Measurements from ENCODE around the gene FBN2.

Gene FBN2

DNA sequence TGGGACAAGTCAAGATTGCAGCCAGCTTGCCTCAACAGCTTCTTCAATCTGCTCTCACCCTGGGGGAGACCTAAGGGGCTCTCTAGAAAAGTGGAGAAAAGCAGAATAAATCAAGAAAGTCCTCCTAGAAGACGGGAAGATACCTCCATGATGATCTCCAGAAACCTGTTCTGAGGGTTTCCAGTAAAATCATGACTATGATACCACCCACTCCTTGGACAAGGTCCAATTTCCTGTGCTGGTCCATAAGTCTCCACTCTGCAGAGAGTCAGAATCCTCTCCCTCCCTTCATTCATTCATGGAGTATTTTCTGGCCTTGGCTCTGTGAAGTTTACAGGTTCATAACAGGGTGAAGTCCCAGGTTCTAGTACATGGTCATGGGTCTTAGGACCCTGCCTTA is 285.8 kb downstream of the FBN2 start:
- ATAC-seq (no peak), DNase-seq (no peak)

DNA sequence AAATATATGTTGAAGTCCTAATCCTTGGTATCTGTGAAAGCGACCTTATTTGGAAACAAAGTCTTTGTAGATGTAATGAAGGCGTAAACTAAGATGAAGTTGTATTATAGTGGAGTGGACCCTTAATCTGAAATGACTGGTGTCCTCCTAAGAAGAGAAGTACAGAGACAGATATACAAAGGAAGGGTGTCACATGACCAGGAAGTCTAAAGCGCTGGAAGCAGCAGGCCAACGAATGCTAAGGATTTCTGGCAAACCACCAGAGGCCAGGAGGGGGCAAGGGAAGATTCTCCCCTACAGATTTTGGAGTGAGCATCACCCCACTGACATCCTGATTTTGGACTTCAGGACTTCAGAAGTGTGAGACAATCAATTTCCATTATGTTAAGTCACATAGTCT is 292.1 kb downstream of the FBN2 start:
- ATAC-seq: no peak

DNA sequence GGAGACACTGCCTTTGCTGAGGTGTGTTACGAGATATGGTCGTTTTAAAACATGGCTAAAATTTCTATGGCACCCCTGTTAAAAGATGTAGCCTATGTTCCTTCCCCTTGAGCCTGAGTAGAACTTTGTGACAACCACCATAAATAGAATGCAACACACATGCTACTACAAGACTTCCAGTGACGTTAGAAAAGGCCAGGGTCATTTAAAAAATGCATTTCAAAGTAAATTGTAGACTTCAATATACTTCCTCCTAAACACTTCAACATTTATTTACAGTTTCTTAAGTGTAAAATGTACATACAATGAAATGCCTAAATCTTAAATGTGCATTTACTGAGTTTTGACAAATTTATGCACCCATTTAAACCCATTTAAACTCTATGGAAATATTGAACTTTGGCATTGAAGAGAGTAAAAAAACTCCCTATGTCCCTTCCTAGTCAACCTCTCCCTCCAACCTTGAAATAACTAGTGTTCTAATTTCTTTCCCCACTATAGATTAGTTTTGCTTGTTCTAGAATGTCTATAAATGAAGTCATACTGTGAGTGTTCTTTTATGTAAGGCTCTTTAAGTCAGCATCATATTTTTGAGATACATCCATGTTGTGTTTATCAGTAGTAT is 294.0 kb downstream of the FBN2 start:
- ATAC-seq: no peak

More for the DNA sequence above, 292.1 kb downstream of the FBN2 start:
- DNase-seq: no peak

DNA sequence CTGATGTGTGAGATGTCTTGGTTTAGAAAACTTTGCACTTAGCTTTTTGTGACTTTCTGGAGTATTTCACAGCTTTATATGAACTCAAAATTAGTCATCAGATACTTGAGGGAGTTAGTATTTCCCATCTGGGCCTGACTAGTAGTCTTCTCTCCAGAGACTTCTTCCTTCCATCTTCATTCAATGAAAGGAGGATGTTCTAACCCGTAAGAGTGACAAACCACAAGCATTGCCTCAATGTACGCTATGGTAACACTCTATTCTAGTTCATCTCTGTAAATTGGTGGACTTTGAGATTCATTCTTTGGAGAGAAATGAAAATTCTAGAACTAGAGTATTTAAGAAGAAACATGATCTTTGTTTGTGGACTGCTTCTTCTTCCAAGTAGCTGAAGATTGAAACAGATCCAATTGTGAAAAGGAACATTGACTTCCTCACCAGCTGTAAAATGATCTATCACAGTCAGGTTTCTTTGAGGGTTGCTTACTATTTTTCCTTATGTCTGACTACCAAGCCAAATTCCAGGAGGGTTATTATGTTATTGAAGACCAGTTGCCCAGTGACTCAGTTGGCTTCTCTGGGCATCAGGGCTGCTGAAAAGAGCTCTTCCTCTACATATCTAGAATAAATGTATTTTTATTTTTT is 296.9 kb downstream of the FBN2 start:
- ATAC-seq (no peak), DNase-seq (no peak)

More for the DNA sequence above, 294.0 kb downstream of the FBN2 start:
- no peak for DNase-seq

DNA sequence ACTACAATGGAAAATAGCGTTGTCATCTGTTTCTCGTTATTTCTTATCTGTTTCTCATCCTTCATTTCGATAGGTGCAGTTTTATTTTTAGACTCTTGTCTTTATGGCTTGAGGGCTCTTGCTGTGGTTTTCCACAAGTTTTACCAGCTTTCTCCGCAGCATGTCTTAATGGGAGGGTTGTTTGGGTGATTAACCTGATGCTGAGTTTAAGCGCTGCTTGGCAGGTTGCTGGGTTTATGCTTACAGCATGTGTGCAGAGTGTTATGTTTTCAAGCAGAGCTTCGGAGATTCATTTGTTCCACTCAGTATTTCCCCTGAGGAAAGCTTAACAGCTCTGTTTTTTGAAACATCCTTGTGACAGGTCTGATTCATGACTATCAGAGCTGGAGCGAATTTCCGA is 300.5 kb downstream of the FBN2 start:
- DNase-seq (no peak), ATAC-seq (no peak)

GRCh38 chr5:128237000-128237399 is 301.0 kb downstream of the FBN2 start:
- DNase-seq (no peak), ATAC-seq (no peak)

GRCh38 chr5:128236334-128236733 is 301.7 kb downstream of the FBN2 start:
- no peak for ATAC-seq

GRCh38 chr5:128234928-128235641 is 303.0 kb downstream of the FBN2 start:
- no peak for DNase-seq
- ATAC-seq: no peak

More at GRCh38 chr5:128236334-128236733, 301.7 kb downstream of the FBN2 start:
- DNase-seq: no peak

GRCh38 chr5:128228521-128228920 is 309.5 kb downstream of the FBN2 start:
- no peak for DNase-seq
- ATAC-seq: no peak

DNA sequence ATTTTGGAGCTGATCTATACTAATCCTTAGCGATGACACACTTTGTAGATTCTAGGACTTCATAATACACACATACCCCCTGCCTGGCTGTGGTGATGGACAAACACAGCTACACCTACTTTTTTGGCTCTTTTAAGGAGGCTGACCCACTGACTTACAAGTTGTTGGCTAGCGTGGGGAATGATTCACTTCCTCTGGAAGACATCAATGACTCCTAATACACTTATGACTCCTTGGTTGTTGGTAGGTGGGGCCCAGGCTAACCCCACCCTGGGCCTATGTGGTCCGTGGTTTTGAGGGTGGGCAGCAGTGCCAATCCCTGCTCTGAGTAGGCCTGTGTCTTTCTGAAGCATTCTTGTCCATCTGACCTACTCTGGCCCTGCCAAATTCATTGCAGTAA is 310.0 kb downstream of the FBN2 start:
- DNase-seq: no peak
- peak; percentile 71 for ATAC-seq

DNA sequence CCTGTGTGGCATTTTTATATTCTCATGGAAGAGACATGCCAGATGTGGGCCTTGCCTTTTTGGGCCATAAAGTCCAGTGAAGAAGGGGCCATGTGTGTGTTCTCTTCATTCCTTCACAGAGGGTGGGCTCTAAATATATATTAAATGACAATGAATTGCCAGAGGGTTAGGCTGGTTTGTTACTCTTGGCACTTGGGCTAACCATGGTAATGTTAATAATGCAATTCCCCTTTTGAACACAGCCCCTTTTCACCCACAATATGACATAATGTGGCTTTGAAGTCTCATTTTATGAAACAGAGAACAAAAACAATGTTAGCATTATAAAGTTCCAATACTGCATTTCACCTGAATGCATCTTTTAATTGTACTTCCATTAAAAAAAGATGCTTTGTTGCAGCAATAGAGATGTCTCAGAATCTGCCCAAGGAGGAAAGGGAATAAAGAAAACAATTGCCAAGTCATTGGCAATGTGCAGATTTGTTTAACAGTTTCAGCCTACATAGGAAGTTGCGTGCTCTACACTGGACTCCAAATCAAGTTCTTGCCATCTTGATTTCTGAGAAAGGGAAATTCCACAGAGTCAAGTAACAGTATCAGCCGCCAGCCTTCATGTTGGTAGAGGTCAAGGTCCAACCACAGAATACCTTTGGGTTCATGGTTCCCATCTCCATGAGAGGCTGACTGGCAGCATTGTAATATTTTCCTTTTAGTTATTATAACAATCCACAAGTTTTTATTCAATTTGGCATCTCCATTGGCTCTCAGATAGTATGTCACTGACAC is 312.6 kb downstream of the FBN2 start:
- ATAC-seq (no peak), DNase-seq (no peak)

DNA sequence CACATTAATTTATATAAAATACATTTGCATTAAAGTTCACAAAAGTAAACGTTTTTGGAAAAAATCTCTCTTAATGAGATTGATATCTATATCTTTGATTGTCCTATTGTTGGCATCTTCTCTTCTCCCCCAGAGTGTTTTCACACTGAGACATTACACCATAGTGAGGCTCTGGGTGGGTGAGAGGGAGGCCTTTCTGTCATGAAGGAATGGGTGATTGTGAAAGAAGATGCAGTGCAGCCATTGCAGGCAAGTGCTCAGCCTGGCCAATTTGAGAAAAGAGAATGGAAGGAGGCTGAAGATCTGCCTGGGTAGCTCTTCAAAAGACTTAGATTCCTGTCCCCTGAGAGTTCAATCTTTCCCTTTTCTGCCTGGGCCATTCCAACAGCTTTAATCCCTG is 313.7 kb downstream of the FBN2 start:
- DNase-seq (no peak), ATAC-seq (no peak)

- no peak for ATAC-seq
- DNase-seq: no peak
Observed at GRCh38 chr5:128220841-128221240, 317.2 kb downstream of the FBN2 start.

- ATAC-seq (no peak), DNase-seq (no peak)
Observed at GRCh38 chr5:128216860-128217531, 321.0 kb downstream of the FBN2 start.

- no peak for ATAC-seq
- DNase-seq: no peak
Observed at GRCh38 chr5:128216285-128216684, 321.8 kb downstream of the FBN2 start.

GRCh38 chr5:128213833-128214232 is 324.2 kb downstream of the FBN2 start:
- ATAC-seq (no peak), DNase-seq (no peak)

GRCh38 chr5:128213340-128213739 is 324.7 kb downstream of the FBN2 start:
- DNase-seq (peak; percentile 42), ATAC-seq (no peak)

DNA sequence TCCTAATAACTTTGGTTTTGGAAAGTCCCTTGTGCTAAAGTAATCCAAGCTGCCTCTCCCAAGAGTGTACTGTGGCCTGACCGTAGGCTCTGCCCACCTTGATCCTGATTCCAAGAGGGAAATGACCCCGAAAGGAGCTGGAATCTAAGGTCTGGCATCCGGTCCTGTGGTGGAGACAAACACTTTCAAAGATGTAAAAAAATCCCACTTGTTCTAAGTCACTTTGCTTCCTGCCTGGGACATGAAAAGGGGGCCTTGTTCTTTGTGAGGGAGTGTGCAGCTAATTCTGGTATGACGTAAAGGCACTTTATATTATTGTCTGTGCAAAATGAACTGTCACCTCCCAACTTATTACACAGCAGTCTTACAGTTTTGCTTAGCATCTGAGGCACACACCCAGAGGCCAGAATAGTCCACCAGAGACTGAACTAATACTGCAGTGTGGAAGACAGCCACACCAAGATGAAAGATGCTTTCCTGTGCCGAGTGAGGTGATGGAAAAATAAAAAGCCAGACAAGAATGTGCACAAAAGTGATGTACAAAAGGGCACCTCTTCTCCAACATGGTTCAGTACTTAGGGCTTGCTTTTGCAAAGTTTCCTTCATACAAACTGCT is 325.7 kb downstream of the FBN2 start:
- ATAC-seq: no peak
- DNase-seq: no peak

DNA sequence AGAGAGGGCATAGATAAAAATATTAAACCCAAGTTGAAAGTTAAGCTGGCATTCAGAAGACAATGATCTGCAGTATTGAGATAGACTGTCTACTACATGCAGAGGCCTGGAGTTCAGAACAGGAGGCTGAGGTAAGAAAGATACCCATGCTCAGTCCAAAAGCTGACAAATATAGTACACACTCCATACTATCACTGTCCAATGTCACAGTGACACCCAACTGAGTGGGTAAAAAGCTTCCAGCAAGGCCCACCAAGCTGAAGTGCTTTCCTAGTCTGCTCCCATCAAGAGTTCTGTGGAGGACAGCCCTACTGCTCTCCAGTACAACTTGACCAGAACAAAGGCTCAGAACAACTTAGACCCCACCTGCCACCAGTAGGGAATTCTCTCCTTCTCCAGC is 329.6 kb downstream of the FBN2 start:
- ATAC-seq: no peak
- DNase-seq: no peak
